ENCODE data around the gene ZNF91.

The ZNF91 gene

DNA sequence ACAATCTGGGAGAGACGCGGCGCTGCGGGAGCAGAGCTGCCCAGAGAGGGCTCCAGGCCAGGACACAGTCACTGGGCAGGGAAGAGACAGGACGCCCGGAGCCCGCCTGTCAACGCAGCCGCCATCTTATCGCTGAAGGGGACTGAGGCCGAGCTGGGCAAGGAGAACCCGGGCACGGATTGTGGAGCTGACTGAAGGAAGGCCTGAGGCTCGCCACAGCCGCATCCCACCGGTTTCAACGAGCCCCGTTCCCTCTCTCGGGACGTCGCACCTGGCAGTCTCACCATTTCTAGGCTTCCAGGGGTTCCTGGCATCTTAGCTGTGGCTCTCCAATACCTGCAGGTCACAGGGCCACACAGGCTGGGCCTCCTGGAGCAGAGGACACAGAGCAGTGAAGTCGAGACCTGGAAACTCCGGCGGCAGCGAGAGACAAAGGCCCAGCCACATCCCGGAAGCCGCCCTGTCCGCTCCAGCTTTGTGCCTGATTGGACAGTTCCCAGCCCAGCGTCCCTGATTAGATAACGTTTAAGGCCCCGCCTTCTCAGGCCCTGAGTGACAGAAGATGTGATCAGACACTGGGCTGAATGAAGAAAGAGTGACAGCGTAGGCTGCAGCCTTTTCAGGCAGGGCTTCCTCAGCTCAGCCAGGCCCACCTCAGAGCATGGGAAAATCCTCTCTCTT, at the start of gene ZNF91:
TSS of gene ZNF91 (minus strand) at position 431 of the 681 bp plus-strand sequence. CDS start at position 314, 117 bp downstream.
- no peak for TF ChIP-seq CTCF (IDR thresholded peaks at IDR 0.05; ENCODE audit: insufficient read depth, low read depth, low read length, missing control alignments)
- DNase-seq (ENCODE audit: low read depth): peak; percentile 97
- H3K4me3 ChIP-seq (ENCODE audit: low read depth, low read length): peak within 1 kb of the TSS; percentile 87

DNA sequence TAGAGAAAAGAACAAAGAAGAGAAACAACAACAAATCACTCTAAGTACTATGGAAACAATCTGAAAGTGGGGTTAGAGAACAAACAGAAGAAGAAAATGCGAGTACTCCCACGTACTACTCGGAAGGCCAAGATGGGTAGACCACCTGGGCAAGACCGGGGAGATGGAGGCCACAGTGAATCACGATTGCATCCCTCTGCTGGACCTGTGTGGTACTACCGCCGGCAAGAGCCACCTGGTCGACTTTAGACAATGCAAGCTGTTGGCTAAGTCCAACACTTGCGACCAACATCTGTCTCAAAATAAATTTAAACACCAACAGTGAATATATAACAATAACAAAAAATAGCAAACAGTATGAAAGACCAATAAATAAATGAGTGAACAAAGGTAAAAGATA, 45.5 kb upstream of the ZNF91 start:
- peak; percentile 16 for DNase-seq (ENCODE audit: low read depth)
- peak; percentile 33 for TF ChIP-seq CTCF (IDR thresholded peaks at IDR 0.05; ENCODE audit: insufficient read depth, low read depth, low read length, missing control alignments)
- H3K4me3 ChIP-seq (ENCODE audit: low read depth, low read length): no peak overlapping the region

GRCh38 chr19:23440207-23440606, 44.9 kb upstream of the ZNF91 start:
- TF ChIP-seq CTCF (IDR thresholded peaks at IDR 0.05; ENCODE audit: insufficient read depth, low read depth, low read length, missing control alignments): no peak
- no peak for DNase-seq (ENCODE audit: low read depth)
- no peak overlapping the region for H3K4me3 ChIP-seq (ENCODE audit: low read depth, low read length)

- DNase-seq (ENCODE audit: low read depth): no peak
- H3K4me3 ChIP-seq (ENCODE audit: low read depth, low read length): no peak overlapping the region
- TF ChIP-seq CTCF (IDR thresholded peaks at IDR 0.05; ENCODE audit: insufficient read depth, low read depth, low read length, missing control alignments): peak; percentile 16
Observed at GRCh38 chr19:23439623-23440022, 44.4 kb upstream of the ZNF91 start.

- DNase-seq (ENCODE audit: low read depth): no peak
- no peak for TF ChIP-seq CTCF (IDR thresholded peaks at IDR 0.05; ENCODE audit: insufficient read depth, low read depth, low read length, missing control alignments)
- no peak overlapping the region for H3K4me3 ChIP-seq (ENCODE audit: low read depth, low read length)
Observed at GRCh38 chr19:23437901-23438300, 42.6 kb upstream of the ZNF91 start.

- DNase-seq (ENCODE audit: low read depth): no peak
- no peak overlapping the region for H3K4me3 ChIP-seq (ENCODE audit: low read depth, low read length)
- peak; percentile 29 for TF ChIP-seq CTCF (IDR thresholded peaks at IDR 0.05; ENCODE audit: insufficient read depth, low read depth, low read length, missing control alignments)
Observed at GRCh38 chr19:23436944-23437343, 41.7 kb upstream of the ZNF91 start.

DNA sequence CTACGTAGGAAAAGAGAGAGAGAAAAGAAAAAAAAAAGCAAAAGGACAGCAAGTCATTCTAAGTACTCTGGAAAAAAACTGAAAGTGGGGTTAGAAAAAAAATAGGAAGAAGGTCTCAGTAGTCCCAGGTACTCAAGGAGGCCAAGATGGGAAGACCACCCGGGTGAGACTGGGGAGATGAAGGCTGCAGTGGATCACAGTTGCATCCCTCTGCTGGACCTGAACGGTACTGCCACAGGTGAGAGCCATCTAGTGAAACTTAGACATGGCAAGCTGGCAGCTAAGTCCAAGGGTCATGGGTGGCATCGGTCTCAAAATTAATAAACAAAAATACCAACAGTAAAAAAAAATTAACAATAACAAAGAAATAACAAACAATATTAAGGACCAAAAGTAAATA, 41.0 kb upstream of the ZNF91 start:
- peak; percentile 23 for TF ChIP-seq CTCF (IDR thresholded peaks at IDR 0.05; ENCODE audit: insufficient read depth, low read depth, low read length, missing control alignments)
- DNase-seq (ENCODE audit: low read depth): no peak
- H3K4me3 ChIP-seq (ENCODE audit: low read depth, low read length): no peak overlapping the region

Measured in GM12865 (cell line).